CD4-positive, alpha-beta T cell (primary cell): ENCODE data around the gene PHTF2. TPM values are rescaled to one million over a fixed set of nuclear protein-coding genes. Genes with fewer than 3 reads are reported as not detected.

ENCODE experiments used
- ATAC-seq: fragments of 200-7000 bp; cut with Tn5 transposase; one replicate; pipeline ENCODE4 v1.10.0; 2022; ENCODE audit warnings: mild to moderate bottlenecking; ENCODE audit not compliant: poor library complexity
- CTCF ChIA-PET: fragments of 350-600 bp; sonication (Branson Sonifier 250); formaldehyde crosslinking; loops from one replicate; lab custom pipeline; 2021; ENCODE audit warnings: antibody characterized with exemption, inconsistent platforms; lab: Charles Lee
- POLR2A ChIA-PET: fragments of 350-600 bp; sonication (Branson Sonifier 250); formaldehyde crosslinking; loops from one replicate; lab custom pipeline; 2021; ENCODE audit warnings: antibody characterized with exemption, inconsistent platforms; lab: Charles Lee
- DNase-seq, 14 experiments: peaks; one replicate each; pipeline ENCODE4 v3.0.0-alpha.2; 2013 to 2020; ENCODE audit warnings: mixed read lengths in 2 of 14
- H3K27ac ChIP-seq, 2 donors: one replicate each; pipeline versions ENCODE4 v1.5.1 to v1.7.0; 2013; ENCODE audit warnings: low read length in 2 of 2, low read depth in 1 of 2, mild to moderate bottlenecking in 1 of 2
- H3K27me3 ChIP-seq, 2 experiments: 1 replicate in 1 of 2; 2 replicates in 1 of 2; pipeline versions ENCODE4 v1.6.1 to v1.7.0; 2013; ENCODE audit warnings: low read length in 2 of 2, control low read depth in 1 of 2, mild to moderate bottlenecking in 1 of 2, moderate library complexity in 1 of 2; ENCODE audit not compliant: insufficient read depth in 2 of 2, control insufficient read depth in 1 of 2
- H3K36me3 ChIP-seq: one replicate; pipeline ENCODE4 v1.6.1; 2013; ENCODE audit warnings: low read length, control low read depth; ENCODE audit not compliant: insufficient read depth
- H3K4me1 ChIP-seq: one replicate; pipeline ENCODE4 v1.6.1; 2013; ENCODE audit warnings: low read length, control low read depth; ENCODE audit not compliant: insufficient read depth
- H3K4me3 ChIP-seq: one replicate; pipeline ENCODE4 v1.5.1; 2013; ENCODE audit warnings: mild to moderate bottlenecking, low read length, moderate library complexity
- H3K9me3 ChIP-seq, 2 experiments: 1 replicate in 1 of 2; 2 replicates in 1 of 2; pipeline versions ENCODE4 v1.6.1 to v1.7.0; 2013; ENCODE audit warnings: low read length in 2 of 2, mild to moderate bottlenecking in 2 of 2, control low read depth in 1 of 2, moderate library complexity in 1 of 2; ENCODE audit not compliant: control insufficient read depth in 1 of 2, insufficient read depth in 1 of 2
- H3K27ac Mint-ChIP-seq: one replicate; pipeline ENCODE4 v1.8.0; 2020; ENCODE audit warnings: mixed read lengths
- H3K27me3 Mint-ChIP-seq: one replicate; pipeline ENCODE4 v1.8.0; 2021; ENCODE audit warnings: mixed read lengths
- H3K36me3 Mint-ChIP-seq: one replicate; pipeline ENCODE4 v1.8.0; 2021; ENCODE audit warnings: low read depth, mixed read lengths
- H3K4me1 Mint-ChIP-seq: one replicate; pipeline ENCODE4 v1.8.0; 2021; ENCODE audit warnings: low read depth, mixed read lengths
- H3K4me3 Mint-ChIP-seq: one replicate; pipeline ENCODE4 v1.8.0; 2020; ENCODE audit warnings: mild to moderate bottlenecking, mixed read lengths
- H3K9me3 Mint-ChIP-seq: one replicate; pipeline ENCODE4 v1.8.0; 2020; ENCODE audit warnings: mixed read lengths
- intact Hi-C, 2 experiments: fragments of 100-400 bp; cut with DNase I in 1 of 2; cut with micrococcal nuclease in 1 of 2; formaldehyde crosslinking; loops; one replicate each; pipeline versions ENCODE4 v1.15.1 to v1.9.0; 2023 to 2025; cut with DNase I, micrococcal nuclease
- total RNA-seq, 174 experiments: library from RNA in 2 of 174; stranded (reverse) in 2 of 174; gene quantifications; one replicate each; pipeline ENCODE4 v1.2.3 and lab custom pipeline; 2021 to 2026
- TF ChIP-seq, protein P1 (sequence below): fragments of 200-600 bp; IDR thresholded peaks from one replicate; pipeline ENCODE4 v1.8.0; 2022; ENCODE audit warnings: antibody characterized with exemption, mild to moderate bottlenecking

The PHTF2 gene
- total RNA-seq, 2 experiments from 2014 or later = 22.6 to 23.5 TPM

DNA sequence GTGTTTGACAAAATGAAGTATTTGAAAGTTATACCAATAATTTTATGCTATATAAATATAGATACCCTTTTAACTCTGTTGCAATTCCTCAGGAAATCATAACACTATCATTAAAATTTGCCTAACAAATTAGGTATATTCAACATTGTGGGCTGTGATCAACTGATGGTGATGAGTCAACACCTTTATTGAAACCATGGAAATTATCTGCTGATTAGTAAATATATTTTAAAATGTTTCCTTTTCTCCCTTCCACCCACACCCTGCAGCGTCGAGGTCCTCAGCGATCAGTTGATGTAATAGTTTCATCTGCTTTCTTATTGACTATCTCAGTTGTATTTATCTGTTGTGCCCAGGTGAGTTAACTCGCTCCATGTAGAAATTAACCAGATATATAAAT lies 143.9 kb downstream of the PHTF2 start:
- Histone ChIP-seq H3K9me3 (no peaks in the 10 kb centered on the region), H3K27ac (no peak overlapping the region), H3K27me3 (no peaks in the 10 kb centered on the region), H3K4me1 (no peaks in the 10 kb centered on the region), H3K36me3 (peaks cover 20% of the 10 kb centered on the region), H3K4me3 (no peak overlapping the region)
- no peak overlapping the region for H3K27ac Mint-ChIP-seq
- H3K36me3 Mint-ChIP-seq = peaks cover 32% of the 10 kb centered on the region
- intact Hi-C loops = no loop called here
- peaks cover 11% of the 10 kb centered on the region for H3K4me1 Mint-ChIP-seq
- H3K4me3 Mint-ChIP-seq = no peak overlapping the region
- POLR2A ChIA-PET = no interaction called here
- no peaks in the 10 kb centered on the region for H3K9me3 Mint-ChIP-seq
- no peaks in the 10 kb centered on the region for H3K27me3 Mint-ChIP-seq
- CTCF ChIA-PET = no interaction called here
- DNase-seq (no peak), ATAC-seq (no peak)
- TF ChIP-seq, protein P1, sequence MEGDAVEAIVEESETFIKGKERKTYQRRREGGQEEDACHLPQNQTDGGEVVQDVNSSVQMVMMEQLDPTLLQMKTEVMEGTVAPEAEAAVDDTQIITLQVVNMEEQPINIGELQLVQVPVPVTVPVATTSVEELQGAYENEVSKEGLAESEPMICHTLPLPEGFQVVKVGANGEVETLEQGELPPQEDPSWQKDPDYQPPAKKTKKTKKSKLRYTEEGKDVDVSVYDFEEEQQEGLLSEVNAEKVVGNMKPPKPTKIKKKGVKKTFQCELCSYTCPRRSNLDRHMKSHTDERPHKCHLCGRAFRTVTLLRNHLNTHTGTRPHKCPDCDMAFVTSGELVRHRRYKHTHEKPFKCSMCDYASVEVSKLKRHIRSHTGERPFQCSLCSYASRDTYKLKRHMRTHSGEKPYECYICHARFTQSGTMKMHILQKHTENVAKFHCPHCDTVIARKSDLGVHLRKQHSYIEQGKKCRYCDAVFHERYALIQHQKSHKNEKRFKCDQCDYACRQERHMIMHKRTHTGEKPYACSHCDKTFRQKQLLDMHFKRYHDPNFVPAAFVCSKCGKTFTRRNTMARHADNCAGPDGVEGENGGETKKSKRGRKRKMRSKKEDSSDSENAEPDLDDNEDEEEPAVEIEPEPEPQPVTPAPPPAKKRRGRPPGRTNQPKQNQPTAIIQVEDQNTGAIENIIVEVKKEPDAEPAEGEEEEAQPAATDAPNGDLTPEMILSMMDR = no peak

DNA sequence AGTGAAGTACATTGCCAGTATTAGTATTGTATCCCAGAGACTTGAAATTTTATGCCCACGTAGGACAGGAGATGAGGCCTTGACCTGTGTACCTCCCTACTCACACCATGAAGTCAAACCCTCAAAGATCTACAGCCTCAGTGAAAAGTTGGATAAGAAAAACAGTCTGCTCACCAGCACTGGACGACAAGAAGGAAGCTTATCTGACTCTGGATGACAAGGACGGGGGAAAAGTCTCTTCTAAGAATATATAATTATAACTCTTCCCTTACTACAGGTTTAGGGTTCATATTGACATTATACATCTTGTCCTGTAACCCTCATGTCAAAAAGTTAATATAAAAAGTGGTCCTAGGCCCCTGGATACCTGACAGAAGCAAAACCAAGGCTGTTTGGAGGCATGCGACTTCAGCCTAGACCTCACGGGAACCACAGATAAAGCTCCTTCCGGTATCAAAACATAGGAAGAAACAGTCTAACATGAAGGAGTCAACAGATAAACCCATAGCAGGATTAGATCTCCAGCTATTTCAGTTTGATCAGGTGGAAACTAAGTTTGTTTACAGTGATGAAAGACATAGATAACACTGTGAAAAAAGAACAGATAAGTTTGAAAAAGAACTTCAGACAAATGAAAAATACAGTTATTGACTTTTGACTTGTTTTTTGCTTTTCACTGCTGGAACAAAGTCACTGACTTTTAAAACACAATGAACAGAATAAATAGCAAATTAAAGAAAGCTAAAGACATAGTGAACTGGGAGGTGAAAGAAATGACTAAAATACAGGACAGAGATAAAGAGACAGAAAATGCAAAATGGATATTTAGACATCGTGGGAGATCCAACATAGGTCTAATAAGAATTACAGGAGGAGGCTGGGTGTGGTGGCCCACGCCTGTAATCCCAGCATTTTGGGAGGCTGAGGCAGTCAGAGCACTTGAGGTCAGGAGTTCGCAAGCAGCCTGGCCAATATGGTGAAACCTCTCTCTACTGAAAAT lies 145.9 kb downstream of the PHTF2 start:
- Histone ChIP-seq H3K27me3 (no peaks in the 10 kb centered on the region), H3K27ac (no peak overlapping the region), H3K9me3 (no peaks in the 10 kb centered on the region), H3K36me3 (peaks cover 20% of the 10 kb centered on the region), H3K4me1 (no peaks in the 10 kb centered on the region), H3K4me3 (no peak overlapping the region)
- Mint-ChIP-seq H3K9me3 (no peaks in the 10 kb centered on the region), H3K27ac (peak overlapping the region; percentile 14), H3K4me3 (no peak overlapping the region), H3K36me3 (peaks cover 32% of the 10 kb centered on the region), H3K27me3 (no peaks in the 10 kb centered on the region), H3K4me1 (peaks cover 11% of the 10 kb centered on the region)
- intact Hi-C loops = no loop called here
- ChIA-PET CTCF (no interaction called here), POLR2A (no interaction called here)
- TF ChIP-seq, protein P1 = no peak
- DNase-seq (no peak), ATAC-seq (no peak)

DNA sequence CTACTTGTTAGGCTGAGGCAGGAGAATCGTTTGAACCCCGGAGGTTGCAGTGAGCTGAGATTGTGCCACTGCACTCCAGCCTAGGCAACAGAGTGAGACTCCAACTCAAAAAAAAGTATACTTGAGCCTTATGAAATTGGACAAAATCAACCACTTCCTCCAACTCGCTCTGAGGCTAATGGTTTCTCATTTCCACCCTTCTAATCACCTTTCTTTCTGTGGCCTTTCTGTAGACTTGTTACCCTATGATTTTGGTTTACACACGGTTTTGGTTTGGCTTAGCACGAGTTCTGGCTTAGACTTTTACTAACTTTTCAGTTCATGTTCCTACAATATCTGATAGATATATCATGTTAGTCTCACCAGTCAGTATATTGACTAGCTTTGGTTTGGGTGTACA lies 152.0 kb downstream of the PHTF2 start:
- H3K9me3 ChIP-seq = no peaks in the 10 kb centered on the region
- peaks cover 5% of the 10 kb centered on the region for H3K36me3 ChIP-seq
- ChIA-PET CTCF (no interaction called here), POLR2A (no interaction called here)
- TF ChIP-seq, protein P1 = no peak
- no peaks in the 10 kb centered on the region for H3K27me3 ChIP-seq
- DNase-seq (no peak), ATAC-seq (no peak)
- Mint-ChIP-seq H3K4me3 (no peak overlapping the region), H3K36me3 (peaks cover 13% of the 10 kb centered on the region), H3K9me3 (no peaks in the 10 kb centered on the region), H3K4me1 (no peaks in the 10 kb centered on the region), H3K27me3 (no peaks in the 10 kb centered on the region), H3K27ac (no peak overlapping the region)
- intact Hi-C loops = no loop called here
- H3K27ac ChIP-seq = no peak overlapping the region
- no peak overlapping the region for H3K4me3 ChIP-seq
- H3K4me1 ChIP-seq = no peaks in the 10 kb centered on the region
